Fibroblast of lung (primary cell): ENCODE data around the gene AGAP1.

Experiments used
- EZH2 ChIP-seq: IDR thresholded peaks from 2 replicates; pipeline ENCODE4 v1.5.1; 2012; ENCODE audit warnings: low read length, control low read depth, mild to moderate bottlenecking; ENCODE audit errors: missing control alignments
- TF ChIP-seq, protein P1 (sequence below), 2 donors: IDR thresholded peaks in 1 of 2; conservative IDR thresholded peaks in 1 of 2; 1 replicate in 1 of 2; 2 replicates in 1 of 2; pipeline ENCODE4 v1.5.1; 2011 to 2012; ENCODE audit warnings: low read length in 2 of 2, control low read depth in 1 of 2, inconsistent platforms in 1 of 2, low read depth in 1 of 2, mild to moderate bottlenecking in 1 of 2

DNA sequence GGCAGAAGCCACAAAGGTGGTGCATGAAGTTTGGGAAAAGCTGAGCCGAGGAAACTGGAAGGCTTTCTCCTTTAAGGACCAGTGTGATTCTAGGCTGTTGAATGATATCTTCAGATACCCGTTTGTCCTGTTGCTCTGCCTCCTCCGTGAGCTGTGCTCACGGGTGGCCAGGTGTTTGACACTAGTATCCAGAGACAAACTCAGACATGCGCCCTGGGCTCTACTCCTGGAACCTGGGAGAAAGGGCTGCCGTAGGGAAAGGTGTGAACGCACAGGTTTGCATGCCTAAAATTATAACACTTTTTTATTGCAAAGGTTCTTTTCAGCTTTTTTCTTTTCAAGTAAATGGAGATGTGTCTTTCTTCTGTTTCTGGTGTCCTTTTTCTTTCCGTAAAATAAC lies 81.6 kb downstream of the AGAP1 start:
- TF ChIP-seq, protein P1, sequence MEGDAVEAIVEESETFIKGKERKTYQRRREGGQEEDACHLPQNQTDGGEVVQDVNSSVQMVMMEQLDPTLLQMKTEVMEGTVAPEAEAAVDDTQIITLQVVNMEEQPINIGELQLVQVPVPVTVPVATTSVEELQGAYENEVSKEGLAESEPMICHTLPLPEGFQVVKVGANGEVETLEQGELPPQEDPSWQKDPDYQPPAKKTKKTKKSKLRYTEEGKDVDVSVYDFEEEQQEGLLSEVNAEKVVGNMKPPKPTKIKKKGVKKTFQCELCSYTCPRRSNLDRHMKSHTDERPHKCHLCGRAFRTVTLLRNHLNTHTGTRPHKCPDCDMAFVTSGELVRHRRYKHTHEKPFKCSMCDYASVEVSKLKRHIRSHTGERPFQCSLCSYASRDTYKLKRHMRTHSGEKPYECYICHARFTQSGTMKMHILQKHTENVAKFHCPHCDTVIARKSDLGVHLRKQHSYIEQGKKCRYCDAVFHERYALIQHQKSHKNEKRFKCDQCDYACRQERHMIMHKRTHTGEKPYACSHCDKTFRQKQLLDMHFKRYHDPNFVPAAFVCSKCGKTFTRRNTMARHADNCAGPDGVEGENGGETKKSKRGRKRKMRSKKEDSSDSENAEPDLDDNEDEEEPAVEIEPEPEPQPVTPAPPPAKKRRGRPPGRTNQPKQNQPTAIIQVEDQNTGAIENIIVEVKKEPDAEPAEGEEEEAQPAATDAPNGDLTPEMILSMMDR (conservative IDR thresholded peaks at IDR 0.05 in 1 of 2, IDR thresholded peaks at IDR 0.05 in 1 of 2; ENCODE audit: low read depth in 1 of 2, low read length in 2 of 2), result no peak
- TF ChIP-seq EZH2, result no peak
